Activated CD8-positive, alpha-beta memory T cell treated with anti-CD3 and anti-CD28 coated beads for 36 hours (primary cell): ENCODE data around the gene DOCK2. TPM values are rescaled to one million over a fixed set of nuclear protein-coding genes. Genes with fewer than 3 reads are reported as not detected.
"Not testable (repeated sequence)": the region's sequence is repeated elsewhere in the genome, so short reads cannot be mapped to it uniquely, and the experiment has no call there.

Experiments
- CTCF ChIA-PET: fragments of 350-600 bp; sonication (Branson Sonifier 250); formaldehyde crosslinking; loops from one replicate; lab custom pipeline; 2021; ENCODE audit warnings: antibody characterized with exemption; lab: Charles Lee
- POLR2A ChIA-PET: fragments of 350-600 bp; sonication (Branson Sonifier 250); formaldehyde crosslinking; loops from one replicate; lab custom pipeline; 2021; ENCODE audit warnings: antibody characterized with exemption; lab: Charles Lee
- total RNA-seq, 2 experiments: library from RNA; stranded (reverse); gene quantifications; one replicate each; pipeline ENCODE4 v1.2.3, GENCODE V29; 2021

Gene DOCK2
- total RNA-seq, 2 experiments from 2014 or later = 168 to 174 TPM

DNA sequence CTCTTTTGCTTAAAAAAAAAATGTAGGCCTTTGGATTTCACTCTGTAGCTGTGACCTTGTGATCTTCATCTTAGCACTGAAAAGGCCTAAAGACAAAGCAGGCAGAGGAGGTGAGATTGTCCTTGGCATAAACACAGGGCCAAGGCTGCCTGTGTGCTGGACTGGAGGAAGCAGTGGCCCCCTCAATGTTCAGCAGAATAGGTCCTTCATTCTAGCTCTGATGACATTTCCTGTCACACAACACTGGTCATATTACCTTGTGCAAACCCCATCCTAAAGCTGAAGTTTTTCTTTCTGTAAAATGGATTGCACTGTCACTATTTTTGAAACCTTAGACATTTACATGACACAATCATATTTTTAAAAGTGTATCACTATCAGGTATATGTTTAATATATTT lies 195.8 kb downstream of the DOCK2 start:
- POLR2A ChIA-PET = no interaction called here

DNA sequence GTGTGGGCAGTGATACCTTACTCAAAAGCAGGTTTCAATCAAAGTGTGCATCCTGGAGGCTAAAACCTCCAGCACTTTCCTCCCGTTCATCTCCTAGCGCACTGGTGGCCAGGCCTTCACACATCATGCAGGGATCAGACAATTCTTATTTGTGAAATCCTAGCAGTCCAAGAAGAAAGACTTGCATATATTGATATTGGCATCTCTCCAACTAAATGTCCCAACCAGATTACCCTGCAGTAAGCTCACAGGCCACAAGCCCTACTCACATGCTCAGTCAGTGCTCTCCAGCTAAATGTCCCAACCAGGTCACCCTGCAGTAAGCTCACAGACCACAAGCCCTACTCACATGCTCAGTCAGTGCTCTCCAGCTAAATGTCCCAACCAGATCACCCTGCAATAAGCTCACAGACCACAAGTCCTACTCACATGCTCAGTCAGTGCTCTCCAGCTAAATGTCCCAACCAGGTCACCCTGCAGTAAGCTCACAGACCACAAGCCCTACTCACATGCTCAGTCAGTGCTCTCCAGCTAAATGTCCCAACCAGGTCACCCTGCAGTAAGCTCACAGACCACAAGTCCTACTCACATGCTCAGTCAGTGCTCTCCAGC lies 196.7 kb downstream of the DOCK2 start:
- CTCF ChIA-PET, POLR2A ChIA-PET: not testable (repeated sequence)

More for the DNA sequence above, 195.8 kb downstream of the DOCK2 start:
- CTCF ChIA-PET = no interaction called here

DNA sequence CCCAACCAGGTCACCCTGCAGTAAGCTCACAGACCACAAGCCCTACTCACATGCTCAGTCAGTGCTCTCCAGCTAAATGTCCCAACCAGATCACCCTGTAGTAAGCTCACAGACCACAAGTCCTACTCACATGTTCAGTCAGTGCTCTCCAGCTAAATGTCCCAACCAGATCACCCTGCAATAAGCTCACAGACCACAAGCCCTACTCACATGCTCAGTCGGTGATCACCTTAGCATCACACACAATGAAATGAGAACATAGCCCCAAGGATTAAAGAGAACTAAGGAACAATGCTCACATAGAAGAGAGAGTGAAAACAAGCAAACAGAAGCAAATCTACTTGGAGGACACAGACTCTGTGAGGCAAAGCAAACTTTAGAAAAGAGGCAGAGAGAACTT lies 197.5 kb downstream of the DOCK2 start:
- POLR2A ChIA-PET, CTCF ChIA-PET: not testable (repeated sequence)

DNA sequence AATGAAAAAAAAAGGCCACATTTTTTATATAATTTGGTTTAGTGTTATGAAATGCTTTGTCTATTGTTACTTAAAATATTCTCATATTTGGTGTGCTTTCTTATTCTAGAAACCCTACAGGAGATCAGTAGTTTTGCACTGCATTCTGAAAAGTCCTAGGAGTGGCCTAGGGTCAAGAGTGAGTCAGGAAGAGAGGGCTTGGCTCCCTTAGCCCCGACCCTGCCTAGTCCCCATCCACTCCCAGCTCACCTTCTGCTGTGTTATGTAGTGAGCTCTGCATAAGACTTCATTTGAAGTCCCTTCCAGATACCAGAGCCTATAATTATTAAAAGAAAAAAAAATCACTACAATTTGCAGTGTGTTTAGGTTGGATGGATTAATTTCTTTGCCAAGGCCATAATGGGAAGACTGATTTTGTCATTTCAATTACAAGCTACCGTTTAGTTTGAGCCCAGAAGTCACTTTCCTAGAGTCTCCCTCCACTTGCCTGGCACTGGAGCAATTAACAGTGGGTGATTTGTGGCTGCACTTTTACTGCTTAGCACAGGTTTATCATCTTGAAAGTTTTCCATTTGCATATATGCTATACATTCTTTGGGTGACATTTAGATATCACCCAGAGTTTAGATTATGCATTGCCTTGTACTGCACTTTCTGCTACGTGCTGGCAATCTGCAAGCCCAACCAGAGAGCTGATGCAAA lies 199.9 kb downstream of the DOCK2 start:
- CTCF ChIA-PET = no interaction called here
- POLR2A ChIA-PET = no interaction called here

DNA sequence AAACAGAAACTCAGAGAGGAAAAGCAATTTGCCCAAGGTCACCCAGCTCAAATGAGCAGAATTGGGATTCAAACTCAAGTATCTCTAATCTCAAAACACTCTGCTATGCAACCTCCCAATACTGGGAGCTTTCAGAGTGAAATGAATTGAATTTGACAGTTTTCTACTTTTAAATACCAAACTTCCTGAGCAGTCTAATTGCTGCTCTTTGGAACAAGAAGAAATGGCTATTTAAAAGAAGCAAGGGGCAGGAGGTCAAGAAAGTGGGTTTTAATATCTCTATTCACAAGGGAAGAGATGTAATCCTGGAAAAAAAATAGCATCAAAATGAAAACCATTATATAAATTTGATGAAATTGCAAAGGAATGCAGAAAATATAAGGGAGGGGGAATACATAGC lies 200.6 kb downstream of the DOCK2 start:
- ChIA-PET POLR2A (no interaction called here), CTCF (no interaction called here)

DNA sequence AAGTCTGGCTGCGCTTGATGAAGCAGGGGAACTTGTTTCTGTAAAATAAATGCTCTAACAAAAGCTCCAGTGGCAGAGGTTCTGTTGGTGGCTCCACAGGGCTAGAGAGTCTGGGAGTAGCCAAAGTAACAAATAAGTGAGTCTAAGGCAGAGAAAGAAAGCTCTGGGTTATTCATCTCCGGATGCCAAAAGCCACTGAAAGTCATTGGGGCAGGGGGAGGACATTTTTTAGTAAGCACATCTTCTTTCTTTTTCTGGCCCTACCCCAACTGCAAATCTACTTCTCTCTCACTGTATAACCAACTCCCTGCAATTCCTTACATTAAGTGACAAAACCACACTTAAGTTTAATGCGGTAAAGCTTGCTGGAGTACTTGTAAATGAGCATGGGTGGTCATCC lies 201.6 kb downstream of the DOCK2 start:
- ChIA-PET POLR2A (interaction anchor here (0.6 kb wide), 1 partner anchor 11 kb away, joined by 3 read pairs; no protein-coding TSS in a partner anchor), CTCF (no interaction called here)

DNA sequence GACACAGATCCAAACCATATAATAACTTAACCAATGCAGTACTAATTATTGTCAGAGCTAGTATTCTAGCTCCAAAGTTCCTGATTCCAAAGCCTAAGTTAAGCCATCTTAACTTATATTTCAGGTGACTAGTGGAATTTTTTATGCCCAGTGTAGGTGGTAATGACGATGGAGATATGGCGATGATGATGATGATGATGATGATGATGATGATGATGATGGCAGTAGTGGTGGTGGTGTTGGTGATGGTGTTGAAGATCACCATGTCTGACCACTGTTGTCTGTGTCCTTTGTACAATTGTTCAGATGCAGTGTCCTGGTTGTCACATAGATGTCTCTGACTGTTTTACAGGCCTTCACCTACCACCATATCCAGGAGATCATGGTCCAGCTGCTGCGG lies 203.3 kb downstream of the DOCK2 start:
- POLR2A ChIA-PET = no interaction called here
- CTCF ChIA-PET = interaction anchor here (0.5 kb wide), 1 partner anchor 1243 kb away, joined by 4 read pairs; no protein-coding TSS in a partner anchor

DNA sequence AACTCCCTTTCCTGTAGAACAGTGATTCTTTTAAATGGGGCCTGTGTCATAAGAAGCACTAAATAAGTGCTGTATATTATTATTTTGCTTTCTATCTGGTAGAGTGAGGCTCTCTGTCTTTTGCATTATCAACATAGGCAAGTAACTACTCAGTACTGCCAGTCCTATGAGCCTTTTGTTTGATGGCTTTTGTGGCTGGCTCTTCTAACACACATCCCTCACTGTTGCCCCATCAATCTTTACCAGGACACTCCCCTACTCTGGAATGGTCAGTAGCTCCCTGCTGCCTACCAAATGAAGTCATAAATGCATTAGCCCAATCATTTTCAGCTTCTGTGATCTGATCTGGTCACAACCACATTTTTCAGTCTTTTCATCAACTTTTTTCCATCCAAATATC lies 205.6 kb downstream of the DOCK2 start:
- ChIA-PET POLR2A (no interaction called here), CTCF (no interaction called here)

DNA sequence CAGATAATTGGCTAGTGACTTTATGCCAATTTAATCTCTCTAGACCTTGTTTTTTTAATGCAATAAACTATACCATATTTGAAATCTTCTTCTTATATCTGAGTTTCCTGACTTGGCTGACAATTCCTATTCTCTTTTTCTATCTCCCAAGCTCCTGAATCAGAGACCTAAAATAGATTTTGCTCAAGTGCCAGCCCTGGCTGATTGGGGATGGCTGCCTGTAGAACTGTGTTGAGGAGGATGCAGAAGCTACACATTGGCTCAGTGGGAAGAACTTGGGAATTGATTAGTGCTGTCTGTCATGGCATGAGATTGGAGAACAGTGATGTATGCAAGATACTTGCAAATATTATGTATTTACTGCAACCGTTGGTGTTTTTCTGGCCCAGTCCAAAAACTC lies 210.4 kb downstream of the DOCK2 start:
- ChIA-PET CTCF (interaction anchor here (0.5 kb wide), 1 partner anchor 1591 kb away, joined by 3 read pairs; no protein-coding TSS in a partner anchor), POLR2A (no interaction called here)

DNA sequence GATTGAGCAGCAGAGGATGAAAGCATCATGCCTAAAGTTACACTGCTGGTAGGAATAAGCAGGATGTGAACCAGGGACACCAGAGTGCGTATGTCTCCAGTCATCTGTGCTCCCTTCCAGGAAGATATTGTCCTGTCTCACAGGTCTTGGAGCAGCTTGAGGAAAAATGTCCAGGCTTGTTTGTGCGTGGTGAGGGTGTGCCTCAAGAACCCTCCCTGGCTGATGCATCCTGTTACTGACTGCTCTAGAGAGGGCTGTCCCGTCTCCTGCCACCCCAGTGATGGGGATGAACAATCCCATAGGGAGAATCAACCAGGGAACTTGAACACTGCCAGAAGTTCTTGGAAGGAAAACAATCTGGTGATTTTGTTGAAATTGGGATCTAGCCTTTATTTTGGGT lies 211.2 kb downstream of the DOCK2 start:
- ChIA-PET POLR2A (no interaction called here), CTCF (no interaction called here)

DNA sequence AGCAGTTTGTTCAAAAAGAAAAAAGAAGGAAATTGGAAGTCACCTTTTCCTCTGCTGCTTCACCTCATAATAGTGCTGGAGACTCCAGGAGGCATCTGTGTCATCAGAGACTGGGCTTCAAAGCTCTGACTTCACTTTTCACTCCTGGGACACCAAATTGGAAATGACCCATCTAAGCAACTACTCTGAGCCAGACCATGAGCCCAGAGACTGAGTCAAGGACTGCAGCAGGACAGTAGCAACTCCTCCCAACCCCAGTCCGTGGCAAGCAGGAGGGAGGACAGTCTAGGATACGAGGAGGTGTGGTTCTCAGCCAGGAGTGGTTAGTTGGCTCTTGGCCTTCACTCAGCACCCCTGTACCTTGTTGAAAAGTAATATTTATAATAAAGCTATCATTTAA lies 211.7 kb downstream of the DOCK2 start:
- ChIA-PET CTCF (interaction anchor here (0.9 kb wide), 1 partner anchor 28 kb away, joined by 3 read pairs; no protein-coding TSS in a partner anchor), POLR2A (no interaction called here)

DNA sequence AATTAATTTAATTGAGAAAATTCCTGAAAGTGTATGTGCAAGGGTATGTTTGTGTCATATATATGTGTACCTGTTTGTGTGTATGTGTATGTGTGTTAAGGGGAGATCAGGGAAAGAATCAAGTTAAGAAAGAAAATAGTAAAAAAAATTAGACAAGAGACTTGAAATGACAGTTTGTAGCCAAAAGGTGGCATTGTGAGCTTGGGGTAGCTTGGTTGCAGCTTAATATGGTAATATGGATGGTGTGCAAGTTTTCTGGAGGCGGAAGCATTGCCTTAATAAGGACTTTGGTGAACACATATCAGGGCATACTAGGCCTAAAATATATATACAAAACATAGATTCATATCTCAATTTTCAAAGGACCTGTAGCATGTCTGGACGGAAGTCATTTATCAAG lies 213.3 kb downstream of the DOCK2 start:
- ChIA-PET CTCF (no interaction called here), POLR2A (interaction anchor here (0.6 kb wide), 1 partner anchor 12 kb away, joined by 3 read pairs; no protein-coding TSS in a partner anchor)

DNA sequence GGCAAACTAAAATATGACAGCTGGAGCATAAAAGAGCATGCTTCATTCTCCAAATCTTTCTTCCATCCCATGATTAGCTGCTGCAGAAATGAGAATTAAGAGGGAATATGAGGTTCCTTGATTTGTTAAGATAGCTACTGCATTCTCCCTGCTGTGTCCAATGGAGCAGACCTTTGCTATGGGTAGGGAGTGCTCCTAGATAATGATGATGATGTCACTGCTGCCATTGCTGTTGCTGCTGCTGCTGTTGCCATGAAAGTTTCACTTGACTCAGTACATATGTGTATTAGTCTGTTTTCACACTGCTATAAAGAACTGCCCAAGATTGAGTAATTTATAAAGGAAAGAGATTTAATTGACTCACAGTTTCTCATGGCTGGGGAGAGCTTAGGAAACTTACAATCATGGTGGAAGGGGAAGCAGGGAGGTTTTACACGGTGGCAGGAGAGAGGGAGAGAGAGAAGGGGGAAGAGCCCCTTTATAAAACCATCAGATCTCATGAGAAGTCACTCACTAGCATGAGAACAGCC lies 214.3 kb downstream of the DOCK2 start:
- ChIA-PET CTCF (no interaction called here), POLR2A (no interaction called here)

DNA sequence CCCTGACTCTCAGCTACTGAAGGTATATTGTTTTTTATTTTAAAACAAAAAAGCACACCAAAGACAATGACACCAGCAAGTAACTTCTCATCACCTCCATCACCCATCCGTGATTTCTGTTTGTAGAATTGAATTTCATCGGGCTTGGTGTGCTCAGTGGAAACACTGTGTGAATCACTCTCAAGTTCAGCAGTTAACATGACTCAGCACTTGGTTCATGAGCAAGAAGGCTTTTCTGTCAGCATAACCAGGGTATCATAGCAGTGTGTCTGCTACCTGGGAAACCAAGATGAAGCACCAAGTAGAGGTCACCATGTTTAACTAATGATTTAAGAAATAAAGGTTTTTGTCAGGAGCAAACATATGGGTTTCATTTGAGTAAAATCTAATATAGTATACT lies 219.5 kb downstream of the DOCK2 start:
- ChIA-PET POLR2A (no interaction called here), CTCF (no interaction called here)

DNA sequence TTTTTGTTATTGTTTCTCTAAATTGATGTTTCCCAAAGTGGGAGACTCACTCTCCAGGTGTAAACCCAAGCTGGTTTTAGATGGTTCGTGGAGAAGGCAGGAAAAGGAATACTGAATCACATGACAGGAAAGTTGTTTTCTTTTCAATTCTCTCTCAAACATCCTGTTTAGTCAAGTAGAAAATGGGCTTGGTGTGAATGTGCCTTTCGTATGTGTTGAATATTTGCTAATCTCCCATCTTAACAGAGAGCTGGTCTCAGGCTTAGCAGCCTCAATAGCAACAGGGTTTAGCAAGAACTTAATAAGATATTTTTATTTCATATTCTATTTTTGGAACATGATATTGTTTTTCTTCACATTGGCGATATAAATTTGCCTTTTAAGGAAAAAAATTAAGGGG lies 223.5 kb downstream of the DOCK2 start:
- CTCF ChIA-PET = no interaction called here

DNA sequence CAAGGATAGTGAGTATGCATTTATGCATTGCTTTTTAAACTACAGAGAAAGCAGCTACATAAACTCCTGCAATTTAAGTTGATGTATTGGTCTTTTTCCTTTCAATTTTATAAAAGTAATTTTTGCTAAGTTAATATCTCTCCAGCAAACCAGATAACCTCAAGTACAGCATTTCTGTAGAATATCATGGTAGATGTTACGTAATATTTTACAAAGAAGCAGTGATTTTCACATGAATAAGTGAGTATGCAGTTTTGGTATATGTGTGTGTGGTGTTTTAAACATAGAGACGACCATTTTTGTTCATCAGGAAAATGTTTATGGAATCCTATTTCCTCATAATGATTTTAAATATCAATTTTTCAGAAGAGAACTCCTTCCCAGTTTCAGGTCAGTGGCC lies 224.4 kb downstream of the DOCK2 start:
- ChIA-PET CTCF (no interaction called here), POLR2A (no interaction called here)

More for the DNA sequence above, 223.5 kb downstream of the DOCK2 start:
- POLR2A ChIA-PET = no interaction called here

DNA sequence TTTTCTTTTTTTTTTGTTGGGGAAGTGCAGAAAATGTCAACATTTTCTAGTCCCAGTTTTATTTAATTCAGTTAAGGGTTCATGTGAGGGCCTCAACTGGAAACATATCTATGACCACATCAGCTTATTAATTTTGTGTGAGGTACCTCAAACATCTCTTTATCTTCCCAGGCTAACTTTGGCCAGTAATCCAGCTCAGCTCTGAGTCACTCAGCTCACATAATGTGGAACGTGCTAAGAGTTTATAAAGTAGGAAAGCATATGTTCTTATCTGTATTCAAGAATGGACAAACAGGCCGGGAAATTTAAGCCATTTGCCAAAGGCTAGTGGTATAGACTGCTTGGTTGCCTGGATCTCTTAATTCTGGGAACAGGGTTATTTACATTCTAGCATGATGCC lies 224.9 kb downstream of the DOCK2 start:
- ChIA-PET POLR2A (no interaction called here), CTCF (no interaction called here)

DNA sequence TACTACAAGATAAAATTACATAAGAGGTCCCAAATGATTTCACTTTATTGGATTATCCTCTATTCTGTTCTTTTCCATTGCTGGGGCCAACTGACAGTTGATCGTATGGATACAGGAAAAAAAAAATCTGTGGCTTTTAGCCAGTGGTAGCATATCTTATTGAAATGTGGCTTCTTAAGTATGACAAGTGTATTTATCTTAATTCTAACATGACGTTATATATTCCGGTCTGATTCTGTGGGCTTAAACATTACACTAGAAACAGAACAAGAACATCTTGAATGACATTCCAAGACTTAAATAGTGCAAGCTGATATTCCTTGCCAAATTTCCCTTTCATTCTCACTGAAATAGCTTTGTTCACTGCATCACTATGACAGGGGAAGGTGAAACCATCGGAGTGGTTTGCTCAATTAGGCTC lies 225.3 kb downstream of the DOCK2 start:
- CTCF ChIA-PET = no interaction called here
- POLR2A ChIA-PET = no interaction called here

DNA sequence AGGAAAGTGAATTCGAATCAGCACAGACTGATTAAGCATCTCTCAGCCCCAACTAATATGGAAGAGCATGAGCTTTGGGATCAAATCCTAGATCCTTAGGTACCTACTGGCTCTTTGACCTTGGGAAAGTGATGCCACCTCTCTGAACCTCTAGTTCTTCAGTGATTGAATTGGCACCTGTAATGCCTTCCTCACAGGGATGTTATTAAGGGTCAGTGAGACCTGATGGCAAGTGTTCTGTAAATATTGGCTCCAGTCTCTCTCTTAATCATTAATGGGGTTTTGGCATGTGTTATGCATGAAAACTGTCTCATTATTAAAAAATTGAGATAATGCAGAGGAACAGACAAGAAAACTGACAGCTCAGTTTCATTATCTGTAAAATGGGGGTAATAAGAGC lies 227.4 kb downstream of the DOCK2 start:
- CTCF ChIA-PET = no interaction called here
- POLR2A ChIA-PET = no interaction called here

DNA sequence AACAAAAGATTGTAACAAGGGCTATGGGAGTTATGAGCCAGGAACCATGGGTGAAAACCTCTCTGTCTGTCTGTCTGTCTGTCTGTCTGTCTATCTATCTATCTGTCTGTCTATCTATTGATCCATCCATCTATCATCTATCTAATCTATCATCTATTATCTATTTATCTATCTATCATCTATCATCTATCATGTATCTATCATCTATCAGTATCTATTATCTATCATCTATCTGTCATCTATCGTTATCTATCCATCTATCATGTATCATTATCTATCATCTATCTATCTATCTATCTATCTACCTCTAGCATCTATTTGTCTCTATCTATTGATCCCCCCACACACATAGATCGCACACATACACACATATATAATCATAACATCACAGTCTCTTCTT lies 230.3 kb downstream of the DOCK2 start:
- POLR2A ChIA-PET = no interaction called here
- CTCF ChIA-PET = no interaction called here

DNA sequence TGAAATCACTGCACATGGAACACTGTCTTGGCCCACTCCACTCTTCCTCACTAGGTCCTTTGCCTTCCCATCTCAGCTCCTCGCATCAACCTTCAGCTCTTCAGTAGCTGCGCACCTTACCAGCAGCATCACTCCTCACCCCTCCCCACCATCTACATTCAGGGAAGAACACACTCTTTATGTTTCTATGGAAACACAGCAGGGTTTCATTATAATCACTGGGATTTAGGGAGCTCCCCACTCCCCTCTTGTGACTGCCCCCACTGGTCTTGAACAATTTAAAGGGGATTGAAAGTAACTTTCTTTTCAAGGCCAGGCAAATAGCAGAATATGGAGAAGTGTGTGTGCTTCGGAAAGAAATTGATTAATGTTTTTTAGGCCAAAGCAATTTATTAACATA lies 232.0 kb downstream of the DOCK2 start:
- ChIA-PET CTCF (no interaction called here), POLR2A (no interaction called here)
